Measurements from ENCODE around the gene BPIFB2. TPM values are rescaled to one million over a fixed set of nuclear protein-coding genes. Genes with fewer than 3 reads are reported as not detected.

The BPIFB2 gene
- polyA plus RNA-seq, 1 experiment, result not detected

DNA sequence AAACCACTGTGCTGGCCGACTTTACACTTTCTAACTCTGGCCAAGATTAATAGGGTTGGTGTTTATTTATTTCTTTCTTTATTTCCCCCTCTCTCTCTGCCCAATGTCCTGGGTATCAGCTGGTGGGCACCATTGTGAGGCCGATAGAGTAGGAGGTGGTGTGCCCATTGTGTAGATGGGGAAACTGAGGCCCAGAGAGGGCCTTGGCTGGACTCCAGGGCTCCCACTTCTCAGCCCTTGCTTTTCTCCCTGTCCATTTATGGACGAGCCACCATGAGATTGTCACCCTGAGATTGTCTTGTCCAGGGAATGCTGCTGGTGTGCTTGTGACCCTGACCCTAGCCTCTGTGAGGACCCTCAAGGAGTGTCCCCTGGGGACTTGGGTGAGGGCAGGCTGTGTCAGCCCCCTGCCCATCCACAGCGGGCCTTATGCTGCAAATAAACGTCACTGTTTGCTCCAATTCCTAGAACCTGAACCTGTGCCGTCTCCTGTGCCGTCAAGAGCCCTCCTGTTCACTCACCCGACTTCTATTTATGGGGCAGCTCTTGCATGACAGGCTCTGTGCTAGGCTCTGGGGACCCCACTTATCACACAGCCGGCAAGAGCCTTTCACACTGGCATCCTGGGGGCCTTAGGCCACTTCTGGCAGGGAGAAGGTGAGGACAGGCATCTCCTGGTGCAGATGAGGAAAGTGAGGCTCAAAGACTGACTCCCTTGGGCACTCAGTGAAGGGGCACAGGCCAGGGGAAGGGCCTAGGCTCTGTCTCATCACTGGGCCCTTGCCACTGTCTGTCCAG is 28.1 kb upstream of the BPIFB2 start:
- no peak for DNase-seq (ENCODE audit: low read depth, low spot score)
- ChIA-PET CTCF (no interaction called here), POLR2A (no interaction called here)
- Histone ChIP-seq H3K27ac (ENCODE audit: low read depth, low read length) (no peak overlapping the region), H3K4me3 (ENCODE audit: low read depth, low read length) (no peak overlapping the region), H3K9me3 (ENCODE audit: control insufficient read depth, insufficient read depth, low read length) (no peaks in the 10 kb centered on the region), H3K27me3 (ENCODE audit: control insufficient read depth, insufficient read depth, low read length) (peaks cover 16% of the 10 kb centered on the region)
- TF ChIP-seq, protein P1, sequence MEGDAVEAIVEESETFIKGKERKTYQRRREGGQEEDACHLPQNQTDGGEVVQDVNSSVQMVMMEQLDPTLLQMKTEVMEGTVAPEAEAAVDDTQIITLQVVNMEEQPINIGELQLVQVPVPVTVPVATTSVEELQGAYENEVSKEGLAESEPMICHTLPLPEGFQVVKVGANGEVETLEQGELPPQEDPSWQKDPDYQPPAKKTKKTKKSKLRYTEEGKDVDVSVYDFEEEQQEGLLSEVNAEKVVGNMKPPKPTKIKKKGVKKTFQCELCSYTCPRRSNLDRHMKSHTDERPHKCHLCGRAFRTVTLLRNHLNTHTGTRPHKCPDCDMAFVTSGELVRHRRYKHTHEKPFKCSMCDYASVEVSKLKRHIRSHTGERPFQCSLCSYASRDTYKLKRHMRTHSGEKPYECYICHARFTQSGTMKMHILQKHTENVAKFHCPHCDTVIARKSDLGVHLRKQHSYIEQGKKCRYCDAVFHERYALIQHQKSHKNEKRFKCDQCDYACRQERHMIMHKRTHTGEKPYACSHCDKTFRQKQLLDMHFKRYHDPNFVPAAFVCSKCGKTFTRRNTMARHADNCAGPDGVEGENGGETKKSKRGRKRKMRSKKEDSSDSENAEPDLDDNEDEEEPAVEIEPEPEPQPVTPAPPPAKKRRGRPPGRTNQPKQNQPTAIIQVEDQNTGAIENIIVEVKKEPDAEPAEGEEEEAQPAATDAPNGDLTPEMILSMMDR (IDR thresholded peaks at IDR 0.05; ENCODE audit: low read depth, low read length), result no peak

GRCh38 chr20:32980131-32980941 is 27.2 kb upstream of the BPIFB2 start:
- TF ChIP-seq, protein P1 (IDR thresholded peaks at IDR 0.05; ENCODE audit: low read depth, low read length), result no peak

DNA sequence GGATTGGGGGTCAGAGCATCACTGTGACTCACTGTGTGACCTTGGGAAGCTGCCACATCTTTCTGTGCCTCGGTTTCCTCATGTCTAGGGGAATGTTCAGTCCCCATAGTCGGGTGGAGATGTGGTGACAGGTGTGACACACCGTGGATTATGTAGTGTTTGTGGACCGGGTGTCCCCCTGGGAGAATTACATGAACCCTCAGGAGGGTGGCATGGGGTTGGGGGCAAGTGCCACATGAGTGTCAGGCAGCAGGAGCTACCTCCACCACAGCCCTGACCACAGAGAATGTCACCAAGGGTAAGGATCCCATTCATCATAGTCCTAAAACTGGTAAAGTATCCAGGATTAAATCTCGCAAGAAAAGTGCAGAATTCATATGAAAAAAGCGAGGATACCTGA is 26.5 kb upstream of the BPIFB2 start:
- DNase-seq (ENCODE audit: low read depth, low spot score), result no peak
- ChIA-PET CTCF (no interaction called here), POLR2A (no interaction called here)
- Histone ChIP-seq H3K27me3 (ENCODE audit: control insufficient read depth, insufficient read depth, low read length) (peaks cover 16% of the 10 kb centered on the region), H3K27ac (ENCODE audit: low read depth, low read length) (no peak overlapping the region), H3K4me3 (ENCODE audit: low read depth, low read length) (no peak overlapping the region), H3K9me3 (ENCODE audit: control insufficient read depth, insufficient read depth, low read length) (no peaks in the 10 kb centered on the region)
- TF ChIP-seq, protein P1 (IDR thresholded peaks at IDR 0.05; ENCODE audit: low read depth, low read length), result no peak

More at GRCh38 chr20:32980131-32980941, 27.2 kb upstream of the BPIFB2 start:
- no peak for DNase-seq (ENCODE audit: low read depth, low spot score)
- Histone ChIP-seq H3K9me3 (ENCODE audit: control insufficient read depth, insufficient read depth, low read length) (no peaks in the 10 kb centered on the region), H3K4me3 (ENCODE audit: low read depth, low read length) (no peak overlapping the region), H3K27me3 (ENCODE audit: control insufficient read depth, insufficient read depth, low read length) (peaks cover 16% of the 10 kb centered on the region), H3K27ac (ENCODE audit: low read depth, low read length) (no peak overlapping the region)
- POLR2A ChIA-PET, result no interaction called here
- CTCF ChIA-PET, result no interaction called here

DNA sequence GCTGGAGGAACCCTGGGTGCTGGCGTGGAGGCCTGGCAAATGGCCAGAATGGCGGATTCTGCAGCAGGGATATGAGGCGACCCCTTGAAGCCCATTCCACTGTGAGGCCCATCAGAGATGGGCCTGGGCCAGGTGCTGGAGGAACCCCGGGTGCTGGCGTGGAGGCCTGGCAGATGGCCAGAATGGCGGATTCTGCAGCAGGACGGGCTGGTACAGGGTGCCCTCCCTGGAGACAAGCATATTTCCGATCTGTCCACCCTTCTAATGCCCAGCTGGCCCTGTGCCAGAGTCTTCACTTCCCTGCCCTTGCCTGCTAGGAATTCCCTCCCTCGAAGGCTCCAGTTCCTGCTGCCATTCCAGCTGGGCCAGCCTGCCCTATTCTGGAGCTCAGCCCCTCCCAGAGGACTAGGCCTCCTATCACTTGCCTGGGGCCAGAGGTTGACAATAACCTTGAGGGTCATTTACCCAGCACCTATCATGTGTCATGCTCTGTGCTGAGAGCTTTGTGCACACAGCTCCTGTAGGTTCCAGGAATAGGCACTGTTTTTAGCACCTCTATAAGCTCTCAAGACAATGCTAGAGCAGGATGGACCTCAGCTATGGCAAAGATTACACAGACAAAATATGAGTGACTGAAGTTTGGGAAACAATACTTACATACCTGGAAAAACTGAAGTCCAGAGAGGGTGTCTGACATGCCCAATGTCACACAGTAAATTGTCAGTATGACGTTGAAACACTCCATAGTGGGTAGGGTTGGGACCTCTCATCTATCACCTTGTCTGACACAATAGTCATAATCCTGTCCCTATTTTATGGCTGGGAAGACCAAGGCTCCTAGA is 24.7 kb upstream of the BPIFB2 start:
- Histone ChIP-seq H3K4me3 (ENCODE audit: low read depth, low read length) (no peak overlapping the region), H3K9me3 (ENCODE audit: control insufficient read depth, insufficient read depth, low read length) (no peaks in the 10 kb centered on the region), H3K27ac (ENCODE audit: low read depth, low read length) (no peak overlapping the region), H3K27me3 (ENCODE audit: control insufficient read depth, insufficient read depth, low read length) (peaks cover 4% of the 10 kb centered on the region)
- ChIA-PET POLR2A (interaction anchor here (0.6 kb wide), 1 partner anchor 193 kb away, joined by 3 read pairs; no protein-coding TSS in a partner anchor), CTCF (no interaction called here)
- TF ChIP-seq, protein P1 (IDR thresholded peaks at IDR 0.05; ENCODE audit: low read depth, low read length), result no peak
- DNase-seq (ENCODE audit: low read depth, low spot score), result no peak
